ENCODE results near the gene MOSPD2. TPM values are rescaled to one million over a fixed set of nuclear protein-coding genes. Genes with fewer than 3 reads are reported as not detected.

Gene MOSPD2
- total and polyA plus RNA-seq, 2 of the 8 experiments (the other 6 are each of a cell fraction or from before 2014, with no cell fraction given) = 4.5 to 12.1 TPM

- TF ChIP-seq CHD7 (IDR thresholded peaks at IDR 0.05; ENCODE audit: insufficient replicate concordance, low read length) (no peak), JUND (IDR thresholded peaks at IDR 0.05; ENCODE audit: low read length) (no peak), ASH2L (IDR thresholded peaks at IDR 0.05; ENCODE audit: low read length) (no peak), POLR2A (IDR thresholded peaks at IDR 0.05; ENCODE audit: control extremely low read depth in 1 of 2, low read depth in 2 of 2, low read length in 2 of 2) (no peak), RXRA (IDR thresholded peaks at IDR 0.05; ENCODE audit: insufficient read depth, low read depth, low read length) (no peak)
Measured at GRCh38 chrX:14956813-14957582, 83.8 kb downstream of the MOSPD2 start (continued).

Measured in H1 (cell line).